Left ventricle myocardium inferior (tissue), 1 donor: Measurements from ENCODE around the gene SRI. TPM values are rescaled to one million over a fixed set of nuclear protein-coding genes. Genes with fewer than 3 reads are reported as not detected.

ENCODE experiments used
- DNase-seq: peaks from one replicate; pipeline ENCODE4 v3.0.0-alpha.2; 2020
- H3K27ac ChIP-seq: fragments of 200-600 bp; replicated peaks from 2 replicates; pipeline ENCODE4 v1.8.0; 2021
- H3K27me3 ChIP-seq: fragments of 200-600 bp; 2 replicates; pipeline ENCODE4 v1.8.0; 2021; ENCODE audit warnings: low read depth
- H3K36me3 ChIP-seq: fragments of 200-600 bp; 2 replicates; pipeline ENCODE4 v1.8.0; 2021
- H3K4me1 ChIP-seq: fragments of 200-600 bp; 2 replicates; pipeline ENCODE4 v1.8.0; 2021
- H3K4me3 ChIP-seq: fragments of 200-600 bp; 2 replicates; pipeline ENCODE4 v1.8.0; 2021; ENCODE audit warnings: mild to moderate bottlenecking, moderate library complexity
- H3K9me3 ChIP-seq: fragments of 200-600 bp; replicated peaks from 2 replicates; pipeline ENCODE4 v1.8.0; 2021
- intact Hi-C: fragments of 100-400 bp; cut with micrococcal nuclease; formaldehyde crosslinking; loops from one replicate; pipeline ENCODE4 v1.11.0; 2022
- total RNA-seq: library from RNA; stranded (reverse); fragmentation: NEBNext Ultra II Directional; extraction: Animal tissue kit (Norgen Biotek cat#: 25700); gene quantifications from one replicate; pipeline ENCODE4 v1.2.1, GENCODE V29; 2021
- TF ChIP-seq, protein P1 (sequence below): fragments of 200-600 bp; IDR thresholded peaks from 2 replicates; pipeline ENCODE4 v1.8.0; 2021; ENCODE audit warnings: antibody characterized with exemption, mild to moderate bottlenecking, borderline replicate concordance
- donor health status: DM: no; HTN: yes; CAD: no; lungs with severe emphysema.

Gene SRI
- total RNA-seq, 1 donor from 2014 or later: 76.1 TPM

DNA sequence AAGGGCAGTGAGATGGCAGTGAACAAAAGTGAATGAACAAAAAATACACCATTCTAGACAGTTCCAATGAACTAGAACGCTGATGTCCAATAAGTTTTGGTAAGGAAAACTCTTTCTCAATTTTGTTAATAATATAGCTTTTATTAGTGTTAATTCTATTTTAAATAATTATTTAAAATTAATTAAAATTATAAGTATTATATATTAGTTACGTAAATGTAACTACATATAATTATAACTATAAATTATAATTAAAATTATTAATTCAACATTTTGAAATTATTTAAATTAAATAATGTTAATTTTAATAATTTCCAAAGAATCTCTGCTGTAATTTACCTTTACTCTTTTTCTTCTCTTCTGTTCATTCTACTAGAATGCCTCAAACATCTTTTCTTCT lies 5.4 kb downstream of the SRI start:
- Histone ChIP-seq H3K9me3 (no peaks in the 10 kb centered on the region), H3K27ac (no peak overlapping the region), H3K36me3 (peaks cover 74% of the 10 kb centered on the region), H3K4me1 (peaks cover 34% of the 10 kb centered on the region), H3K27me3 (no peaks in the 10 kb centered on the region), H3K4me3 (no peak overlapping the region)
- TF ChIP-seq, protein P1, sequence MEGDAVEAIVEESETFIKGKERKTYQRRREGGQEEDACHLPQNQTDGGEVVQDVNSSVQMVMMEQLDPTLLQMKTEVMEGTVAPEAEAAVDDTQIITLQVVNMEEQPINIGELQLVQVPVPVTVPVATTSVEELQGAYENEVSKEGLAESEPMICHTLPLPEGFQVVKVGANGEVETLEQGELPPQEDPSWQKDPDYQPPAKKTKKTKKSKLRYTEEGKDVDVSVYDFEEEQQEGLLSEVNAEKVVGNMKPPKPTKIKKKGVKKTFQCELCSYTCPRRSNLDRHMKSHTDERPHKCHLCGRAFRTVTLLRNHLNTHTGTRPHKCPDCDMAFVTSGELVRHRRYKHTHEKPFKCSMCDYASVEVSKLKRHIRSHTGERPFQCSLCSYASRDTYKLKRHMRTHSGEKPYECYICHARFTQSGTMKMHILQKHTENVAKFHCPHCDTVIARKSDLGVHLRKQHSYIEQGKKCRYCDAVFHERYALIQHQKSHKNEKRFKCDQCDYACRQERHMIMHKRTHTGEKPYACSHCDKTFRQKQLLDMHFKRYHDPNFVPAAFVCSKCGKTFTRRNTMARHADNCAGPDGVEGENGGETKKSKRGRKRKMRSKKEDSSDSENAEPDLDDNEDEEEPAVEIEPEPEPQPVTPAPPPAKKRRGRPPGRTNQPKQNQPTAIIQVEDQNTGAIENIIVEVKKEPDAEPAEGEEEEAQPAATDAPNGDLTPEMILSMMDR: no peak
- intact Hi-C loops: no loop called here
- DNase-seq: no peak

- Histone ChIP-seq H3K27ac (no peak overlapping the region), H3K4me1 (peaks cover 19% of the 10 kb centered on the region), H3K27me3 (no peaks in the 10 kb centered on the region), H3K36me3 (peaks cover 89% of the 10 kb centered on the region), H3K4me3 (no peak overlapping the region), H3K9me3 (no peaks in the 10 kb centered on the region)
- TF ChIP-seq, protein P1: no peak
- no peak for DNase-seq
- intact Hi-C loops: no loop called here
These were observed 6.9 kb downstream of the SRI start for GRCh38 chr7:88212918-88213317.

DNA sequence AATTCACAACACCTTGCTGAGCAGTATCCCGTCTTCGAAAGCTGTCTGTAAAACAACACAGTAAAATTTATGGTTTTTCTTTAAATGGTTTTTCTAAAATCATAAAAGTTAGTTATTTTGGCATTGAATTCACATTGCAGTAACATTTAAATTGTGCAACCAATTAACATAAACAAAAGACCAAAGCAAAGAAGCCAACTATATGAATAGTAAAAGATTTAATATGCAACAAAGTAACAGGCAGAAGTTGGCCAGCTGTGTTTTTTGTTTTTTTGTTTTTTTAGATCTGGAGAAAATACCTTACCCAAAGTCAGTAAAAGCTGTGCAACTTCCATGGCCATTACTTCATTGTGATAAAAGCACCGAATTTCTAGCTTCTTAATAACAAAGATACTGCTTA lies 11.3 kb downstream of the SRI start:
- no peaks in the 10 kb centered on the region for H3K27me3 ChIP-seq
- DNase-seq: no peak
- no peak overlapping the region for H3K4me3 ChIP-seq
- H3K36me3 ChIP-seq: peaks cover 97% of the 10 kb centered on the region
- H3K4me1 ChIP-seq: no peaks in the 10 kb centered on the region
- TF ChIP-seq, protein P1: no peak
- H3K27ac ChIP-seq: no peak overlapping the region
- intact Hi-C loops: no loop called here
- H3K9me3 ChIP-seq: no peaks in the 10 kb centered on the region

GRCh38 chr7:88206254-88206653 lies 13.6 kb downstream of the SRI start:
- no peak overlapping the region for H3K4me3 ChIP-seq
- intact Hi-C loops: no loop called here
- H3K36me3 ChIP-seq: peaks cover 91% of the 10 kb centered on the region
- no peak for DNase-seq
- no peak overlapping the region for H3K27ac ChIP-seq
- H3K27me3 ChIP-seq: no peaks in the 10 kb centered on the region
- H3K4me1 ChIP-seq: no peaks in the 10 kb centered on the region
- TF ChIP-seq, protein P1: no peak
- H3K9me3 ChIP-seq: no peaks in the 10 kb centered on the region

DNA sequence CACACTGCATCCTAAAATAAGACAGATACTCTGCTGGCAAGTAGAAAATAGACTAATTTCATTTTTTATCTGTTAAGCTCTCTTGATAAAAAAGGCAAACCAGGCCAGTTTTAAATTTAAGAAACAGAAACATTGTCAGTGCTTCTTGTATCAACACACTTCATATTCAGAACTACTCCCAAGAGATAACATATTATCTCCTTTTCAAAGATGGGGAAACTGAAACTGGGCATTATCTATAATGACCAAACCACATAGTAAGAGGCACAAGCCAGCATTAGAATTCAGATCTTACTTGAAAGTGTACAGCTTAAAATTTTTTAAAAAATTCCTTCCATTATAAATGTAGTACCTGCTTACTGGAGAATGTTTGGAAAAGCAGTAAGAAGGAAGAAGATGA lies 14.7 kb downstream of the SRI start:
- H3K27me3 ChIP-seq: no peaks in the 10 kb centered on the region
- peaks cover 86% of the 10 kb centered on the region for H3K36me3 ChIP-seq
- TF ChIP-seq, protein P1: no peak
- no peak overlapping the region for H3K4me3 ChIP-seq
- intact Hi-C loops: no loop called here
- H3K27ac ChIP-seq: no peak overlapping the region
- DNase-seq: no peak
- H3K9me3 ChIP-seq: no peaks in the 10 kb centered on the region
- H3K4me1 ChIP-seq: no peaks in the 10 kb centered on the region
